Anterior cingulate cortex (tissue), 58 donors: ENCODE measurements around the gene P2RX6.

Experiments used
- DNase-seq, 58 donors: peaks; one replicate each; lab custom pipeline; 2025; lab: John Stamatoyannopoulos, UW

Gene P2RX6

DNA sequence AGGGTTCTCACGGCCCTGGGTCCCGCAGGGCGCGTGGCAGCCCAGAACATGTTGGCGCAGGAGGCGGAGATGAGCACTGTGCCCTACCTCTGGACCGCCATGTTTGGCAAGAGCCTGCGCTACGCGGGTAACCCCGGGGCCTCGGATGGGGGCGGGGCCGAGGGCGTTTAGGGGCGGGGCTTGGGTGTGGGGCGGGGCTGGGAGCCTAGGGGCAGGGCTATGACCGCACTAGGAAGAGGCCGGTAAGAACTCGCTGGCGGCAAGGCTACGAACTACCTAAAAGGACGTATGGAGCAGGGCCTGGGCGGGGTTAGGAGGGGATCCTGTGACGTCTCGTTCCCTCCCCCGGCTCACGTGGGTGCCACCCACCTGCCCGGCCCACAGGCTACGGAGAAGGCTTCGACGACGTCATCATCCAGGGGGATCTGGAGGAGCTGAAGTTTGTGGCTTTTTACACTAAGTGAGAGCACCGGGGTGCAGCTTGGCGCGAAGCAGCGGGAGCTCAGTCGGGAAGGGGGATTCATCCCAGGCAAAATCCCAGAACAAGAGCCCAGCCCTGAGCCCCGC is 35.6 kb upstream of the P2RX6 start:
- DNase-seq, result peak in 30 of 58 donors; percentile 20 to 67 (median 42)

DNA sequence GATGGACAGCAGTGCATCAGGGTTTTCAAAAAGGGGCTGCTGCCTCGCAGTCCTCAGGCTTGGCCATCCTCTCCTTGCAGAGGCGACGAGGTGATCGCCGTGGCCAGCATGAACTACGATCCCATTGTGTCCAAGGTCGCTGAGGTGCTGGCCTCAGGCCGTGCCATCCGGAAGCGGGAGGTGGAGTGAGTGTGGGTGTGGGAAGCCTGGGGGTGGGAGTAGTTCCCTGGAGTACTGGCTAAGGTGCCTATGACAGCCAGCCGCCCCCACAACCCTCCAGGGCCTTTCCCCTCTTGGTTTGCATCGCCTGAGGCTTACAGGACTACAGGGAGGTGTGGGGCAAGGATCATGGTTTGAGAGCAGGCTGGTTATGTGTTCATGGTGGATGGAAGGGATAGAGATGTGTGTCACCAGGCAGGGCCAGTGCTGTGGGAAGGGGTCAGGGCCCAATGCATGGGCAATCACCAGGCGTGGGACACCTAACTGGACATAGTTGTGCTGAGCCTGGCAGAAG is 35.0 kb upstream of the P2RX6 start:
- no peak for DNase-seq

- DNase-seq, result no peak
Observed at GRCh38 chr22:20980523-20980922, 34.4 kb upstream of the P2RX6 start.

DNA sequence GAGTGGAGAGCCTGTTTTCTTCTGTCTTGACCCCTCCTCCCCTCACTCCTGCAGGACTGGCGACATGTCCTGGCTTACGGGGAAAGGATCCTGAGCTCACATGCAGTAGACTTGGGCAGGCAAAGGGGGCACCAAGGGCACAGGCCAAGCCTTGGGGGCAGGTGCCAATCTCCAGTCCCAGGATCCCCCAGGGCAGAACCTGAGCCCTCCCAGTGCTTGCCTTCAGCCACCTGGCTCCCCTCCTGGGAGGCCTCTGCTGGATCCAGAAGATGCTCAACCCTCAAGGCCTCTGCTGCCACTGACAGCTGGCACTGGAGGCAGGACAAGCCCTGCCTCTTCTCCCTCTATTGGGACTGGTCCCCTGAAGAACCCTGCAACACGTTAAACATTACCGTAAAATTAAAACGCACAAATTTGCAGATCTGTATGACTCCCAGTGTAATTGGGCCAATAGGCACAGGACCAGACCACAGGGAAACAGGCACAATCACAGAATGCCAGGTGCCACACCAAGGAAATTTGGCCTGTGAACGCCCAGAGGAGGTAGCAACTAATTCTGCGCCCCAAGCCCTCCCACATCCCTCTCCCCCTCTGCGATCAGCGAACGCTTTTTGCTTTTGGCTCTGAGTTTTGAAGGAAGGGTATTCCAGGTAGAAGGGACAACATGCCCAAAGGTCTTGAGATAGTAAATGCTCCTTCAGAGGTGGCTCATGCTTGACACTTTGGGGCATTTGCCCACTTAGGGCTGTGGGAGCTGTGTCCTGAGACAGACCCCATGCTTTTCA is 33.8 kb upstream of the P2RX6 start:
- DNase-seq, result no peak

DNA sequence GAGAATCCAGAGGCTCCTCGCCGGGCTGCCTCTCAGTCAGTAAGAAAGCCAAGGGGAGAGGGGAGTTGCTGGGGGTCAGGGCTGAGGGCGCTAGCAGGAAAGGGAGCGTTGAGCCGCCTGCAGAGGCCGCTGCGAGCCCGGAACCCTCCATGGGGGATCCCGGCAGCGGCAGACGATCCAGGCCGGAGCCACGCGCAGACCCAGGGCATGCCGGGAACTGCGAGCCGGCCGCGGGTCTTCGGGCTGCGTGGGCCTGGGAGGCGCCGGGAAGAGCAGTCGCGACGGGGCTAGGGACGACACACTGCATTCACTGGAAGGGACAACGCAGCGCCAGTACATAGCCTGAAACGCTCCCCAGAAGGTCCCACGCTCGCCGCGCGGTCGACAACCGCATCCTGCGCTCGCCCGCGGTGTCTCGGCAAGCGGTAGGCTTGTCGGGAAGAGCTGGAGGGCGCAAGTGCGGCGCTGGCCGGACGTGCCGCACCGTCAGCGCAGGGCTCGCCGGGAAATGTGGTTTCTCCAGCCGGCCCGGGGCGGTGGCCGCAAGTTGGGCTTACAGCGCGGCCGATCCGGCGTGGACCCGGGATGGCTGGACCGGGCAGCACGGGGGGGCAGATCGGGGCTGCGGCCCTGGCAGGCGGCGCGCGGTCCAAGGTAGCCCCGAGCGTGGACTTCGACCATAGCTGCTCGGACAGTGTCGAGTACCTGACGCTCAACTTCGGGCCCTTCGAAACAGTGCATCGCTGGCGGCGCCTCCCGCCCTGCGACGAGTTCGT is 33.0 kb upstream of the P2RX6 start, which contains the start of gene LZTR1:
TSS of gene LZTR1 (plus strand) at position 511 of the 776 bp plus-strand sequence. CDS start at position 586, 75 bp downstream.
- peak; percentile 53 to 96 (median 86) for DNase-seq

DNA sequence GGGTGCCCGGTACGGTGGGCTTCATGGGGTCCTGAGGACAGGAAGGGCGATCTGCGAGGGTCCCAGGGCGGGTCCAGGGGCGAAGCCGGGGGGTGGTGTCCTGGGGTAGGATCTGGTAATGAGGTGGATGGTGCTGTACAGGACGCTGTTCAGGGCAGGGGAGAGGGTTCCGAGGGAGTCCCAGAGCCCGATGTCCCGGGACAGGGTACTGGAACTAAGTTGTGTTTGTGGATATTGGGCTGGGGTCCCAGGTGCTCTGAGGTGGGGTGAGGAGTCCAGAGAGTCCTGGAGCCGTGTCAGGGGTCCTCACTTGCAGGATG is 32.4 kb upstream of the P2RX6 start:
- DNase-seq, result no peak

DNA sequence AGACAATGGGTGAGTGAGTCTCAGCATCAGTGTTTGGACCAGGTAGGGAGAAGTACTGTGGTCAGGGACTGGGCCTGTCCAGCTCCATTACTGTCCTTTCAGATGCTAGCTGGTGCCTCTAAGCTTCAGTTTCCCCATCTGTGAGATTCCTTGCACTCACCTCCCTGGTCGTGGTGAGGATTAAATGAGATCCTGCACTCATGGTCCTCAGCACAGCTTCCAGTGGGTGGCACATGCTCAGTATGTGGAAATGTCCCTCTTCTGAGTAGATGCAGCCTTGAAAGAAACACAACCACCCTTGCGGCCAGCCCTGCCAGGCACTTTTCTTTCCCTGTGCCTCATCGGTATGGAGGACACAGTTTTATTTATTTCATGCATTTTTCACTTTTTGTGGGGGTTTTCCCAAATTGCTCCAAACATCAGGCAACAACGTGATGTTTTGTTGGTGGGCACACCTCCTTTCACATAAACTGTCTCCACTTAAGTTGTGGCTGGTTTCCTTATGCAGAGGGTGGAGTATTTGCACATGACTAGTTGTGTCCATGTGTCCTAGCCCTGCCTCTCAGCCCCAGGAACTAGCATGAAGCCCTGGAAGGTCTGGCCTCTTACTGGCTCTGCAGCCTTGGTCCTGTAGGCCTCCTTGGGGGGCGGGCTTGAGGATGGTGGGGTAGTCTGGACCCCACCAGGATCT is 31.7 kb upstream of the P2RX6 start:
- no peak for DNase-seq

- DNase-seq, result no peak
Observed at GRCh38 chr22:20985720-20986119, 29.2 kb upstream of the P2RX6 start.

DNA sequence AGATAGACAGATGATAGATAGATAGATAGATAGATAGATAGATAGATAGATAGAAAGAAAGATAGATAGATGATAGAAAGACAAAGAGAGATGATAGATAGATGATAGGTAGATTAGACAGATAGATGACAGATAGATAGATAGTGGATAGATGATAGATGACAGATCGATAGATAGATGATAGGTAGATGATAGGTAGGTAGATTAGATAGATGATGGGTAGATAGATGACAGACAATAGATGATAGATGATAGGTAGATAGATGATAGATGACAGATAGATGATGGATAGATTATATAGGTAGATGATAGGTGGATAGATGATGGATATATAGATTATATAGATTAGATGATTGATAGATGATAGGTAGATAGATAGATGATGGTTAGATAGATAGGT is 28.6 kb upstream of the P2RX6 start:
- no peak for DNase-seq

GRCh38 chr22:20987375-20987774 is 27.6 kb upstream of the P2RX6 start:
- DNase-seq, result no peak

DNA sequence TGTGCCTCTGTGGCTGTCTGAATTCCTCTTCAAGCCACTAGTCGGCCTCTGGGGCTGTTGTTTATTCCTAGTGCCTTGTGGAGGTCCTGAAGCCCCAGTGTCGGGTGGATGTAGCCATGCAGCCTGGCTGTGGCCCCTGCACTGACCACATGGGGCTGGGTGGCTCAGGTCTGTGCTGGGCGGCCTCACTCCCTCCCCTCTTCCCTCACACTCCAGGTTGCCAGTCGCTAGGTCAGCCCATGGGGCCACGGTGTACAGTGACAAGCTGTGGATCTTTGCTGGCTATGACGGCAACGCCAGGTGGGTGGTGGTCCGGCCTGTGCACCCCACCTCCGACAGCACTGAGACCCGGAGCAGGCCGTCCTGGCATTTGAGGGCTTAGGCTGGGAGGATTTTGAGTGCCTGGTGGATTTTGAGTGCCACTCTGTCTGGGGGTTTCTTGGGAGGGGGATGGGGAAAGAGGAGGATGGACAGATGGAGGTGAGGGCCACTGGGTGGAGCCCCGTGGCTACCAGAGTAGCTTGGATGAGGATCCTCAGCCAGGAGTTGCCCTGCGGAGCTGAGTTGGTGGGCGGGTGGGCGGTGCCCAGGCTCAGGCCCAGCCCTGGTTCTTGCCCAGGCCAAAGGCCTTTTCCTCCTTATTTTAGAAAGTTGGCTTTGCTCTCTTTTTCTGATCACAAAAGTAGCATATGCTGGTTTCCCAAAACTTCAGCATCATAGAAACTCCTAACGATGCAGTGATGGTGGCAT is 26.2 kb upstream of the P2RX6 start:
- DNase-seq, result no peak

GRCh38 chr22:20989323-20990138 is 25.4 kb upstream of the P2RX6 start:
- no peak for DNase-seq

DNA sequence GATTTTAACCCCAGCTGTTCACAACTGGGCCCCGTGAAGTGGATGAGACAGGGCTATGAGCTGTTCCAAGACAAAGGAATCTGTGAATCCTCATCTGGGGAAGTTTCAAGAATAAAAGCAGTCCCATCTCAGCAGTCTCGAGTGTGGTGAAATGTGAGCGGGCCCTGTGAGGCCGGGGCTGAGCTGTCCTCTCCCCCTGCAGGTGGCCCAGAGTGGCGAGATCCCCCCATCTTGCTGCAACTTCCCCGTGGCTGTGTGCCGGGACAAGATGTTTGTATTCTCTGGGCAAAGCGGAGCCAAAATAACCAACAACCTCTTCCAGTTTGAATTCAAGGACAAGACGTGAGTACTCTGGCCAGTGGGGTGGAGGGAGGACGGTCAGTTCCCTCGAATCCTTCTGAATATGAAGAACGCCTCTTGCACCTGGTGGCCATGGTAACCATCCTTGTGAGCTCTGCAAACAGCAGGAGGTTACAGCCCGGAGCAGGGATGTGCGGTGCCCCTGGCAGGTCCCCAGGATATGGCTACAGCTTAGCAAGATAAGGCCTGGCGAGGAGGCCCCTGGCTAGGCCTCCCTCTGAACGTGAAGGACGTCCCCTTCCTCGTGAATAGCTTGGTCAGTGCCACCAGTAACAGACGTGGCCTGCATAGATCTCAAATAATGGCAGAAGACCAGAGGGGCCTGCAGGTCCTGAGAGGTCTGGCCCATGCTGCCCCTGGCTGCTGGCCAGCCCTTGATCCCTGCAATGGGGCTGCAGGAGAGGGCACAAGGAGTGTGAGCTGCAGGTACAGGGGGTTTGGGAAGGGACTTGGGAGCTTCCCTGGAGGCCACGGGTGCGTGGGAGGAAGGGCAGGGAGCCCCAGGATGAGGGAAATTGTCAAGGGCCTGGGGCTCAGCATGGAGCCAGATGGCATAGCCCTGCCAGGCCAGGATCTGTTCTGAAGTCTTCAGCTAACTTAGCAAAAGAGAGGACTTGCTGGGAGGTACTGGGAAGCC is 24.5 kb upstream of the P2RX6 start:
- DNase-seq, result no peak

DNA sequence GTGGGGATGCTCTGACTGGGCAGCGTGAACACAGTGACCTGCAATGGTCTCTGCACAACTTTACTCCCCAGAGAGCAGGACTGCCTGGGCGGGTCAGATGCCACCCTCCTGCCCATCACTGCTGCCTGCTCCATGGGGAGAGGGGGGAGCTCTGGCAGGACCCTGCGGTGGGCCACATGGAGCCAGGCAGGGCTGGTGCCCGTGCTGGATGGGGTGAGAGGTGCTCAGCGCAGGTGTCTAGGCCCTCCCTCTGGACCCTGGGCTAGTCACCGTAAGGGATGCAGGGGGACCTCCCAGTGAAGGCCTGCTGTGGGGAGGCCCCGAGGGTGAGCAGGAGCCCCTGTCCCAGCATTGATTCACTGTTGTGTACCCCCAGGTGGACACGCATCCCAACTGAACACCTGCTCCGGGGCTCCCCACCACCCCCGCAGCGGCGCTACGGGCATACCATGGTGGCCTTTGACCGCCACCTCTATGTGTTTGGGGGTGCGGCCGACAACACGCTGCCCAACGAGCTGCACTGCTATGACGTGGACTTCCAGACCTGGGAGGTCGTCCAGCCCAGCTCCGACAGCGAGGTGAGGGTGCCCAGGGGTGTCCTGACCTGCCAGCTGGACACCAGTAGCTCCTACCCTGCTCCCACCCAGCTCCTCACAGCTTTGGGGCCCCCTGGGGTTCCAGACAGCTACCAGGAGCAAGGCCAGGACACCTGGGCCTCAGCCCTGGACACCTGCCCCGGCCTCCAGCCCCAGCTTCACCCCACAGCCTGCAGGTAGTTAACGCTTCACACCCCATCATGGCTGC is 23.5 kb upstream of the P2RX6 start:
- no peak for DNase-seq

- no peak for DNase-seq
Observed at GRCh38 chr22:20992056-20992442, 22.9 kb upstream of the P2RX6 start.

DNA sequence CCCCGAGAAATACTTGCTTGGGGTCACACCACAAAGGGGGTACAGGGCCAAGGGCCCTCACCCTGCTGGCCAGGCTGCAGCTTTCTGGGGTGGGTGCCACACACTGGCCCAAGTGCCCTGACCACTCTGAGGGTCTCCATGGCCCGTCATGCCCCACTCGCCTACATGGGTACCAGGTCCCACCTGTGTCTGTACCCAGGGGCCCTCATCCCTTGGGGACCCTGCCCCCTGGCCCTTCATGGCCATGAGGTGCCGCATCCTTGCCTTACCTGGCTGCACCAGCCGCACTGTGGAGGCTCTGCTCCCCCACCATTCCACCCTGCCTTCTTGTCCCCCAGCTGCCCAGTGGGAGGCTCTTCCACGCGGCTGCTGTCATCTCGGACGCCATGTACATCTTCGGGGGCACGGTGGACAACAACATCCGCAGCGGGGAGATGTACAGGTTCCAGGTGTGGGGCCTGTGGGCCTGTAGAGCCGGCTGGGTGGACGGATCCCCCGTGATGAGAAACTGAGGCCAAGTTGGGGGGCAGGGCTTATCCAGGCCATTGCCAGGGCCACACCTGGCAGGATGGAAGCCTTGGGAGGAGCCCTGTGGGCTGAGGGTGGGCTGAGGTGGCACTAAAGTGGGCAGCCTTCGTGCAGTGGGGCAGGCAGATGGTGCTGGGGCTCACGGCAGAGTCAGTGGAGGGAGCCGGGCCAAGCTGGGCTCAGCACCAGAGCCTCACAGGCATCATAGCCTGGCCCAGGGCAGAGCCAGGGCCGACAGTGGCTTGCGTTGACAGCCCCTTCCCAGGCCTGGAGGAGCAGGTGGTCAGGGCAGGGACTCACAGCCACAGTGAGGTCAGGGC is 22.3 kb upstream of the P2RX6 start:
- DNase-seq, result no peak
